Mesendoderm (in vitro differentiated cells): Measurements from ENCODE around the gene UPF2.

Experiments used
- DNase-seq: peaks from one replicate; pipeline ENCODE4 v3.0.0; 2013
- H2AK5ac ChIP-seq: 2 replicates; pipeline ENCODE4 v1.6.1; 2013; ENCODE audit warnings: low read length, inconsistent platforms
- H2BK120ac ChIP-seq: 2 replicates; pipeline ENCODE4 v1.6.1; 2013; ENCODE audit warnings: low read depth, mild to moderate bottlenecking, low read length, moderate library complexity, mixed read lengths
- H2BK15ac ChIP-seq: replicated peaks from 2 replicates; pipeline ENCODE4 v1.6.1; 2013; ENCODE audit warnings: low read depth, mild to moderate bottlenecking, moderate library complexity
- H2BK5ac ChIP-seq: 2 replicates; pipeline ENCODE4 v1.6.1; 2013; ENCODE audit warnings: low read length, inconsistent platforms
- H3K18ac ChIP-seq: 2 replicates; pipeline ENCODE4 v1.6.1; 2013; ENCODE audit warnings: mild to moderate bottlenecking, low read length, mixed read lengths
- H3K23ac ChIP-seq: one replicate; pipeline ENCODE4 v1.6.1; 2013; ENCODE audit warnings: low read length
- H3K27ac ChIP-seq: 2 replicates; pipeline ENCODE4 v1.5.1; 2013; ENCODE audit warnings: low read depth, mild to moderate bottlenecking, inconsistent platforms, low read length, moderate library complexity
- H3K27me3 ChIP-seq: 2 replicates; pipeline ENCODE4 v1.6.1; 2013; ENCODE audit warnings: low read length, control low read depth, mild to moderate bottlenecking, inconsistent platforms; ENCODE audit not compliant: insufficient read depth, poor library complexity
- H3K36me3 ChIP-seq: 2 replicates; pipeline ENCODE4 v1.6.1; 2013; ENCODE audit warnings: low read length, inconsistent platforms; ENCODE audit not compliant: control insufficient read depth, insufficient read depth
- H3K4ac ChIP-seq: one replicate; pipeline ENCODE4 v1.6.1; 2013; ENCODE audit warnings: low read depth, mild to moderate bottlenecking, low read length, moderate library complexity
- H3K4me1 ChIP-seq: 2 replicates; pipeline ENCODE4 v1.6.1; 2013; ENCODE audit warnings: low read depth, low read length, inconsistent platforms; ENCODE audit not compliant: control insufficient read depth
- H3K4me2 ChIP-seq: 2 replicates; pipeline ENCODE4 v1.6.1; 2013; ENCODE audit warnings: low read length
- H3K4me3 ChIP-seq: 2 replicates; pipeline ENCODE4 v1.5.1; 2013; ENCODE audit warnings: mild to moderate bottlenecking, low read length
- H3K56ac ChIP-seq: one replicate; pipeline ENCODE4 v1.6.1; 2013; ENCODE audit warnings: low read length
- H3K79me1 ChIP-seq: 2 replicates; pipeline ENCODE4 v1.6.1; 2013; ENCODE audit warnings: low read length, inconsistent platforms
- H3K79me2 ChIP-seq: 2 replicates; pipeline ENCODE4 v1.6.1; 2013; ENCODE audit warnings: mild to moderate bottlenecking, low read length; ENCODE audit not compliant: control insufficient read depth, insufficient read depth
- H3K9ac ChIP-seq: 2 replicates; pipeline ENCODE4 v1.6.1; 2013; ENCODE audit warnings: low read length, inconsistent platforms
- H4K5ac ChIP-seq: one replicate; pipeline ENCODE4 v1.6.1; 2013; ENCODE audit warnings: low read length
- H4K8ac ChIP-seq: one replicate; pipeline ENCODE4 v1.6.1; 2013; ENCODE audit warnings: low read depth, mild to moderate bottlenecking, control low read depth, low read length, moderate library complexity
- WGBS: extraction: QIAGEN DNeasy Blood & Tissue Kit; methylation state at CpG from one replicate; pipeline ENCODE4 v1.1.7; 2013; ENCODE audit warnings: low lambda C conversion rate, missing lambda C conversion rate; ENCODE audit not compliant: insufficient coverage; ENCODE audit errors: extremely low coverage; 5-methylcytosine and 5-hydroxymethylcytosine counted together

The UPF2 gene

DNA sequence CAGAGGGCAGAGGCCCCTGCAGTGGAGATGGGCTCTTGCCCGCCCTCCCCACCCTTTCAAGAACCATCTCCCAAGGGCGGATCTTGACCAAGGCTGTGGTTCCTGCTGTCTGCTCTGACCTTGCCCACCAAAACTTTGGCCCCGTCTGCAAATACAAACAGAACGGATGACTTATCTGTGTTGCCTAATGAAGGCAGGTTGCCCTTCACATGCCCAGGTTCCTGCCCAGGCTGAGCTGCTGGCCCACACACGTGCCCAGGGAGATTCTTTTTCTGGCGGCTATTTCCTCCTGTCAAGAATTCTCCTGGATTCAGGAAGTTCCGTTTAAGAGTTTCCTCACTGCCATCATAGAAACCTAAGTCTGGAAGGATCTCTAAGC, 141.2 kb downstream of the UPF2 start:
- no peaks in the 10 kb centered on the region for H3K79me1 ChIP-seq
- no peak overlapping the region for H2BK15ac ChIP-seq
- H2AK5ac ChIP-seq: no peak overlapping the region
- DNase-seq: no peak
- no peaks in the 10 kb centered on the region for H3K79me2 ChIP-seq
- H3K4ac ChIP-seq: peak overlapping the region; percentile 82
- H2BK5ac ChIP-seq: no peak overlapping the region
- no peak overlapping the region for H3K9ac ChIP-seq
- H3K27me3 ChIP-seq: no peaks in the 10 kb centered on the region
- H3K4me1 ChIP-seq: peaks cover 5% of the 10 kb centered on the region
- H2BK120ac ChIP-seq: no peak overlapping the region
- no peak overlapping the region for H3K27ac ChIP-seq
- H3K23ac ChIP-seq: no peak overlapping the region
- no peaks in the 10 kb centered on the region for H3K36me3 ChIP-seq
- no peak overlapping the region for H3K56ac ChIP-seq
- H4K5ac ChIP-seq: no peak overlapping the region
- no peak overlapping the region for H4K8ac ChIP-seq
- H3K4me2 ChIP-seq: no peak overlapping the region
- WGBS: no CpG with 5 or more reads among the region's 7 CpGs
- no peak overlapping the region for H3K18ac ChIP-seq
- no peak overlapping the region for H3K4me3 ChIP-seq

DNA sequence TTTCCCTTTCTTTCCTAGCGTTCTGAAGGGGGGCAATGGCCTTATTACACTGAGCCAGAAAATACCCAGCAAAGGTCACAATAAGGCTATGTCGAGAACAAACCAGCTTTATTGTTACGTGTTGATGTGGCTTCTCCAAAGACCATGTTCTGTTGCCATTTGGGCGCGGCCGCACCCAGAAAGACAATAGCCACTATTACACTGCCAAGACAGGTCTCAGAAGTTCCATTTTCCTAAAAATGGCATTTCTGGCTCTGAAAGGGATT, 141.6 kb downstream of the UPF2 start:
- no peaks in the 10 kb centered on the region for H3K79me1 ChIP-seq
- no peak overlapping the region for H4K8ac ChIP-seq
- H2BK5ac ChIP-seq: no peak overlapping the region
- H3K4me2 ChIP-seq: no peak overlapping the region
- H3K4me3 ChIP-seq: no peak overlapping the region
- no peaks in the 10 kb centered on the region for H3K79me2 ChIP-seq
- H3K9ac ChIP-seq: no peak overlapping the region
- no peaks in the 10 kb centered on the region for H3K27me3 ChIP-seq
- no peak overlapping the region for H3K56ac ChIP-seq
- H2BK120ac ChIP-seq: peak overlapping the region; percentile 82
- no peak overlapping the region for H3K23ac ChIP-seq
- peak overlapping the region; percentile 74 for H2AK5ac ChIP-seq
- no peak overlapping the region for H2BK15ac ChIP-seq
- WGBS: no CpG with 5 or more reads among the region's 6 CpGs
- H3K36me3 ChIP-seq: no peaks in the 10 kb centered on the region
- peak overlapping the region; percentile 16 for H3K18ac ChIP-seq
- no peak for DNase-seq
- no peak overlapping the region for H3K4ac ChIP-seq
- no peak overlapping the region for H3K27ac ChIP-seq
- peaks cover 5% of the 10 kb centered on the region for H3K4me1 ChIP-seq
- no peak overlapping the region for H4K5ac ChIP-seq

DNA sequence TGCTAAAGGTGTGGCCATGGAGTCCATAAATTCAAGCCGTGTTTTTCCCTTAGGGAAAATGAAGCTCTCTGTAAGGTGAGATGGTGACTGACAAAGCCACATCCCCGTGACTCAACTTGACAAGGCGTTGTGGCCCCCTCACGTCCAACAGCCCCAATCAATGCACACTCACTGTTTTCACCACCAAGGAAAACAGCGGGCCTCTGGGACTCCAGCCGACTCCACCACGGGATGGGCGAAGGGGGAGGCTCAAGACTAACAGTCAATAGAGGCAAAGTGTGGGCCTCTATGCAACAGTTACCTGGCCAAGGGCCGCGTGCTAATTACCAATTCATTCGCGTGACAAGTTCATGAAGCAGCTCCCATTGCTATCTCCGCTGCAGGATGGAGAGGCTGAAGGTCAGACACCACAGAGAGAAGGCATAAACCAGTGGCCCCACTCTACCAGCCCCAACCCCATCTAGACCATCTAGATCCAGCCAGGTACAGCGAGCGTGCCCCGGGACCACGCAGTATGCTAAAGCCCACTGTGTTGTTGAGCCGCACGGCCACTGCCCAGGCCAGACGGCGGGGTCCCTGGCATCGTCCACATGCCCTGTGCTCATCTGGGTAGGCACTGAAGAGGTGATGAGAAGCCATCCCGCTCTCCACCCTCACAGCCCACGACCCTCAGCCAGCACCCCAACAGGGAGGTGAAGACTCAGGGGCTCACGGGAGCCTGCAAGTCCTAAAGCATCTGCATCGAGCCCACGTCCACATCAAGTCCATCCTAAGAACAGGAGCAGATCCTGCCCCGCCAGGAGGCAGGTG, 143.3 kb downstream of the UPF2 start:
- H4K8ac ChIP-seq: peak overlapping the region; percentile 67
- no peaks in the 10 kb centered on the region for H3K79me2 ChIP-seq
- H3K27me3 ChIP-seq: no peaks in the 10 kb centered on the region
- no peak overlapping the region for H2BK120ac ChIP-seq
- no CpG with 5 or more reads among the region's 28 CpGs for WGBS
- H3K18ac ChIP-seq: peak overlapping the region; percentile 5
- H2BK15ac ChIP-seq: no peak overlapping the region
- peak overlapping the region; percentile 23 for H2BK5ac ChIP-seq
- no peak overlapping the region for H4K5ac ChIP-seq
- DNase-seq: no peak
- H3K27ac ChIP-seq: peak overlapping the region; percentile 77
- peaks cover 5% of the 10 kb centered on the region for H3K4me1 ChIP-seq
- no peak overlapping the region for H3K23ac ChIP-seq
- no peaks in the 10 kb centered on the region for H3K36me3 ChIP-seq
- peak overlapping the region; percentile 49 for H3K4ac ChIP-seq
- peak overlapping the region; percentile 3 for H3K56ac ChIP-seq
- H3K79me1 ChIP-seq: no peaks in the 10 kb centered on the region
- H2AK5ac ChIP-seq: no peak overlapping the region
- H3K4me2 ChIP-seq: no peak overlapping the region
- H3K9ac ChIP-seq: no peak overlapping the region
- H3K4me3 ChIP-seq: no peak overlapping the region

DNA sequence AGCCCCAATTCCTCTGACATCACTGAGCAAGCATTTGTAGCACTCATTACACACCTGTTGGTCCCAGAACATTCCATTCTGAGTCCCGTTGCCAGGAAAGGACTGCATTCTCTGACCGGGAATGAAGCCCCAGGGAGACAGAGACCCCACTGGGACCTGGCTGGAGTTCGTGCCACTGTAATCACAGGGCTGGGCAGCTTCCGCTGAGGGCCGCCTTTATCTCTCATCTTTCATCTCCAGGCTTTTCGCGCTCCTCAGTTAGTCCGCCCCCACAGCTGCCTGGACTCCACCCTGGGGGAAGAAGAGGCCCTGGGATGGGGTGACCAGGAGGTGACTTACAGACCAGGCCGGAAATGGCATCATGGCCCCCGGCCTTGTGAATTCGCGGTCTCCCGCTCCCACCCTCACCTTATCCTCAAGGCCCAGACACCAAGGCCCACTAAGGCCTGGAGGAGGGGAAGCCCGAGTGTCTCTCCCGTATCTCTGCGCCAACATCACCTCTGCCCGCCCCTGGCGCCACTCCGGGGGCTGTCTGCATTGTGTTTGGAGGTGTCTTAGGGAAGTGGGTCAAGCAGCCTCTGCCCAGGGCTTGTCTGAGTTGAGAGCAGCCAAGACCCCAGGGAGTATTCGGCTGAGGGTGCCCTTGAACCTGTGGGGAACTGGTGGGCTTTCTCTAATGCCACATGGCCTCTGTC, 144.1 kb downstream of the UPF2 start:
- no peaks in the 10 kb centered on the region for H3K27me3 ChIP-seq
- peak overlapping the region; percentile 77 for H3K27ac ChIP-seq
- H2BK5ac ChIP-seq: peak overlapping the region; percentile 26
- H4K5ac ChIP-seq: no peak overlapping the region
- peak overlapping the region; percentile 49 for H3K4ac ChIP-seq
- no peaks in the 10 kb centered on the region for H3K79me2 ChIP-seq
- no CpG with 5 or more reads among the region's 20 CpGs for WGBS
- H3K4me1 ChIP-seq: peaks cover 5% of the 10 kb centered on the region
- H3K36me3 ChIP-seq: no peaks in the 10 kb centered on the region
- H2AK5ac ChIP-seq: no peak overlapping the region
- no peak overlapping the region for H3K4me3 ChIP-seq
- no peaks in the 10 kb centered on the region for H3K79me1 ChIP-seq
- H3K9ac ChIP-seq: no peak overlapping the region
- H4K8ac ChIP-seq: peak overlapping the region; percentile 67
- no peak overlapping the region for H3K23ac ChIP-seq
- peak; percentile 99 for DNase-seq
- H2BK15ac ChIP-seq: no peak overlapping the region
- H3K4me2 ChIP-seq: no peak overlapping the region
- peak overlapping the region; percentile 30 for H2BK120ac ChIP-seq
- peak overlapping the region; percentile 3 for H3K56ac ChIP-seq
- peak overlapping the region; percentile 5 for H3K18ac ChIP-seq

DNA sequence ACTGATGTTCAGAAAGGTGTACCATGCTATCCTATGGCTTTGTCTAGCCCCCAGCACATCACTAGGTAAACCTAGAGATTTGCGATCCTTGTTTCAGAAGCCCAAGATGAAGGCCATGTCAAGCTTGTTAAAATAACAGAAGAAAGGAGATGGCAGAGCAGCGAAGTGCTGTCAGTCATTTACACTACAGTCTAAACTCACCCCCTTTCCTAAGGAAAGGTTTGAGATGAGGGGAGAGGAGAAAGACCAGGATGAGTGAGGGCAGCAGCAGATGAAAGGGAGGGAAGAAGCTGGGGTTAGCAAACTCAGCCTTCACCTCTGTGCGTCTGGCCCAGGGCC, 144.6 kb downstream of the UPF2 start:
- no peak overlapping the region for H3K4me2 ChIP-seq
- no peaks in the 10 kb centered on the region for H3K79me1 ChIP-seq
- DNase-seq: no peak
- H3K4me3 ChIP-seq: no peak overlapping the region
- H3K9ac ChIP-seq: no peak overlapping the region
- H3K56ac ChIP-seq: peak overlapping the region; percentile 25
- WGBS: no CpG with 5 or more reads among the region's 3 CpGs
- H3K4ac ChIP-seq: no peak overlapping the region
- H3K4me1 ChIP-seq: peaks cover 5% of the 10 kb centered on the region
- H3K23ac ChIP-seq: no peak overlapping the region
- no peaks in the 10 kb centered on the region for H3K79me2 ChIP-seq
- no peak overlapping the region for H2BK5ac ChIP-seq
- no peak overlapping the region for H3K18ac ChIP-seq
- no peaks in the 10 kb centered on the region for H3K36me3 ChIP-seq
- peak overlapping the region; percentile 55 for H2BK120ac ChIP-seq
- no peak overlapping the region for H4K5ac ChIP-seq
- H4K8ac ChIP-seq: no peak overlapping the region
- peak overlapping the region; percentile 59 for H3K27ac ChIP-seq
- no peak overlapping the region for H2BK15ac ChIP-seq
- H3K27me3 ChIP-seq: no peaks in the 10 kb centered on the region
- H2AK5ac ChIP-seq: no peak overlapping the region
